GM21786 (cell line): ENCODE measurements around the gene AVPR2.
A peak's percentile ranks its signal among the peaks of the same experiment; 100 is the strongest.

Experiments
- ATAC-seq: cut with Tn5 transposase; IDR thresholded peaks from one replicate; pipeline ENCODE4 v1.9.1; 2021; ENCODE audit not compliant: unreplicated experiment

Gene AVPR2

GRCh38 chrX:153885208-153885787 lies 19.2 kb upstream of the AVPR2 start:
- ATAC-seq, result no peak

DNA sequence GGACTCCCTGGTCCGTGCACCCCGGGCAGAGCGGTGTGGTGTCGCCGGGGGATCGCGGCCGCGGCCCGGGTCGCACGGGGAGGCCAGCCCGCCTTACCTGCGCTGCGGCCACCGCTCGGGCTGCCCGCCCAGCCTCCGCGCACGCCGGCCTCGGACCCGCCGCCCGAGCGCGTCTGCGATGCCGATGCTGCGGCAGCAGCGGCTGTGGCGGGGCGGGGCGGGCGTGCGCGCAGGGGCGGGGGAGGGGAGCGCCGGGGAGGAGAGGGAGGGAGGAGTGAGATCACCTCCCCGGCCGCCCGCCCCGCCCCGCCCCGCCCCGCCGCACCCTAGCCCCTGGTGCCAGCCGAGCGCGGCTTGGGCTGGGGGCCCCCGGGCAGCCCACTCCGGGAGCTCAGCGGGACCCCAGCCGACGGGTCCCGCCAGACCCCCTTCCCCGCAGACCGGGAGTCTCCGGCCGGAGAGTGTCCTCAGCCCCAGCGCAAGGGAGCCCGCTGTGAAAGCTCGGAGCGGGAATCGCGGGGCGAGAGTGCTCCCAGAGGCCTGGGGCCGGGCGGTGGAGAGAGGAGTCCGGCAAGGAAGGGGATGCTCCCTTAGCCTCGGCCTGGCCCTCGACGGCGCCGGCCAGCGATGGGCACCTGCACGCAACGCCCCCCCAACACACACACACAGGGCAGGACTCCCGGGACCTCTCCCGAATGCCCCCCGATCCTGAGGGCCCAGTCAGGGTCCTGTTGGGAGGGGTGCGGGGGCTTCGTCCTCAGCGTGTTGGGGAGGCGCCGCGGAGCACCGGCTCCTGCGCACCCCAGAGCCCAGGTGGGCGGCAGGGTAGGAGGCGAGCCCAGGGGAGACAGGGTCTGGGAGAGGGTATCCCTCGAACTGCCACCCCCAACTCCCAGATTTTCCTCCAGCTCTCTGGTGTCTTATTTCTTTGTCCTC lies 18.2 kb upstream of the AVPR2 start, which contains the start of gene L1CAM:
TSS of gene L1CAM (minus strand) at position 206 of the 936 bp plus-strand sequence. CDS start 10,337 bp downstream, outside the sequence.
- ATAC-seq, result no peak

- no peak for ATAC-seq
Observed at GRCh38 chrX:153886915-153887314, 17.6 kb upstream of the AVPR2 start.

DNA sequence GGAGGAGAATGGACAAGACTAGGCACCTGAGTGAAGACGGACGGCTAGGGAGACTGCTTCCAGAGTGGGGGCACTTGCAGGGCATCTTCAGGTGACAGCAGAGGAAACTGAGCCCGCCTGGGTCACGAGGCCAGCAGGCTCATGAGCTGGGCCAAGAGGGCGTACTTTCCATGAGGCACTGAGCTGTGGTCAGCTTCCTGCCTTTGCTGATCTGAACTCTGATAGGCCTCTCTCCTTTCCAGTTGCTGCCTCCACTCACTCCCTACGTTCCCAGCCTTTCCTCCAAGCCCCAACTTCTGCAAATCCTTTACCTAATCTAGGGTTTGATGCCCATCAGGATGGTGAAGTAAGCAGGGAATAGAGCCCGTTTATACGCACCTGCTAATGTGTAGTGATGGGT lies 17.1 kb upstream of the AVPR2 start:
- no peak for ATAC-seq

DNA sequence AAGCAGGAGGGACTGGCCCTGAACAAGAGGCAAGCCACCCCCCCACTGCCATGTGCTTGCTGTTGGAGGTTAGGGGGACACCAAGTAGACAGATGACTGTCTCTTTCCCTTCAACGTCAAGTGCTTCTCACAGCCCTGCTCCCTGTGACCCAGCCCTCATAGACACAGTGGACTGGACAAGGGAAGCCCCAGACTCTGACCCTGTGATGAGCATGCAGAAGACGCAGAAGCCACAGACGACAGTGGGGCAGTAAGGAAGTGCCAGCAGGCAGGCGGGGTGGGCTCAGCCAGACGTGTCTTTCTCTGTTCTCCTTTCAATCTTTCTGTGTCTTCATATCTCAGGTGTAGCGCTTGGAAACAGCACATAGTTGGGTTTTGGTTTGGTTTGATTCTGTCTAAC lies 16.1 kb upstream of the AVPR2 start:
- no peak for ATAC-seq

GRCh38 chrX:153889123-153889522 lies 15.3 kb upstream of the AVPR2 start:
- no peak for ATAC-seq

DNA sequence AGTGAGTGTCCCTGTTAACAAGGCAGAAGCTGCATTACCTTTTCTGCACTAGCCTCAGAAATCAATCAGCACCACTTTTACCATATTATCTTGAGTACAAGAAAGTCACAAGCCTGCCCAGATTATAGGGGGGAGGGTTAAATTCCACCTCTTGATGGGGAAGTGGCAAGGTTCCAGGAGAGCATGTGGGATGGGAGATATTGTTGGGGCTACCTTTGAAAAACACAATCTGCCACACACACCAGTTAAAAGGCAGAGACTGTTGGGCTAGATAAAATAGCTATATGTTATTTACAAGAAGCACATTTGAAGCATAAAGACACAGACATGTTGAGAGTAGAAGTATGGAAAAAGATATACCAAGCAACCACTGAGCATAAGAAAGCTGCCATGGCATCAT lies 6.6 kb upstream of the AVPR2 start:
- ATAC-seq, result no peak

DNA sequence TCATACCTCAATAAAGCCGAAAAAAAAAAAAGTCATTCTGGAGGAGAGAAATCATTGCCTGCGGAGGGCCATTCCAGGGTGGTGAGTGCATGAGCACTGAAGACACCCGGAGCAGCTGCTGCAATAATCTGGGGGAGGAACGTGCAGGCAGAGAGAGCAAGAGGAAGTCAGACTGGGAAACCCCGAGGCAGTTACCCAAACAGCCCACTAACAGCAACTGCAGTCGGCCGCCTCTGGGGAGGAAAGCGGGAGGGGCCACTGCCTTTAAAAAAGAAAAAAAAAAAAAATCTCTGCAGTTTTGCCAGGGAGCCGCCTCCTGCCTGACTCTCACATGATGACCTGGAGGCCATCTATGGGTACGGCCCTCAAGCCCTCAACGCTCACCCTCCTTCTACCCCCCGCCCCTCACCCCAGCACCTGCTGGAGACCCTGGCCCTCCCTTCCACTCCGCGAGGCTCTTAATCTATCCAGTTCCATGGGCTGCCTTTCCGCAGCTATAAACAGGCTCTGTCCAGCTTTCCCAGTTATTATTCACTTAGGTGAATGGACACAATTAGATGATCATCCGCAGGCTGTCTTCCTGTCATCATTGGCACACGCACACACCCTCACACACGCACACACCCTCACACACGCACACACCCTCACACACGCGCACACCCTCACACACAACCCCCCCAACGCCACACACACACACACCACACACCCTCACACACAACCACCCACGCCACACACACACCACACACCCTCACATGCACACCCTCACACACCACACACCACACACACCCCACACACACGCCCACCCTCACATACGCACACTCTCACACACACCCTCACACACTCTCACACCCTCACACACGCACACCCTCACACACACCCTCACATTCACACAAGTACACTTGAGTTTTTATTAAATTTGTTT lies 3.4 kb upstream of the AVPR2 start:
- peak; percentile 82 for ATAC-seq

DNA sequence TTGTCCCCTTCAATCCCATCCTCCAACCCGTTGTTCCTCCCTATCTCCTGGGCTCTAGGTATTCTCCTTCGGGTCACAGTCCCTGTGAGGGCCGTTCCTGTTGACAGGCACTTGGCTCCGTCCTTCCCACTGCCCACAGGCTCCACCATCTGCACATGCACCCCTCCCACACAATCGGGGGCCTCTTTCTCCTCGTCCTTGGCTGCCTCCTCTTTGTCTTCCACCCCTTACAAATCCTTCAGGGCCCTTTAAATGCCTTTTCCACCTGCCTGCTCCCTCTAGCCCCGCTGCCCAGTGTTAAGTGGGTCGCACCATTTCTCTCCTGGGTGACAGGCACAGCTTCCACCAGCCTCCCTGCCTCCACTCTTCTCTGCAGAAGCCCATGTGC lies 2.7 kb upstream of the AVPR2 start:
- no peak for ATAC-seq

- ATAC-seq, result no peak
Observed at GRCh38 chrX:153902385-153902784, 2.1 kb upstream of the AVPR2 start.

GRCh38 chrX:153903238-153903980 lies 1.1 kb upstream of the AVPR2 start:
- no peak for ATAC-seq

DNA sequence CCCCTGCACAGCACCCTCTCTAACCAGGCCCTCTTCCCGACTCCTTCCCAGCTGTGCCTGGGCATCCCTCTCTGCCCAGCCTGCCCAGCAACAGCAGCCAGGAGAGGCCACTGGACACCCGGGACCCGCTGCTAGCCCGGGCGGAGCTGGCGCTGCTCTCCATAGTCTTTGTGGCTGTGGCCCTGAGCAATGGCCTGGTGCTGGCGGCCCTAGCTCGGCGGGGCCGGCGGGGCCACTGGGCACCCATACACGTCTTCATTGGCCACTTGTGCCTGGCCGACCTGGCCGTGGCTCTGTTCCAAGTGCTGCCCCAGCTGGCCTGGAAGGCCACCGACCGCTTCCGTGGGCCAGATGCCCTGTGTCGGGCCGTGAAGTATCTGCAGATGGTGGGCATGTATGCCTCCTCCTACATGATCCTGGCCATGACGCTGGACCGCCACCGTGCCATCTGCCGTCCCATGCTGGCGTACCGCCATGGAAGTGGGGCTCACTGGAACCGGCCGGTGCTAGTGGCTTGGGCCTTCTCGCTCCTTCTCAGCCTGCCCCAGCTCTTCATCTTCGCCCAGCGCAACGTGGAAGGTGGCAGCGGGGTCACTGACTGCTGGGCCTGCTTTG lies 1.1 kb downstream of the AVPR2 start:
- ATAC-seq, result no peak

DNA sequence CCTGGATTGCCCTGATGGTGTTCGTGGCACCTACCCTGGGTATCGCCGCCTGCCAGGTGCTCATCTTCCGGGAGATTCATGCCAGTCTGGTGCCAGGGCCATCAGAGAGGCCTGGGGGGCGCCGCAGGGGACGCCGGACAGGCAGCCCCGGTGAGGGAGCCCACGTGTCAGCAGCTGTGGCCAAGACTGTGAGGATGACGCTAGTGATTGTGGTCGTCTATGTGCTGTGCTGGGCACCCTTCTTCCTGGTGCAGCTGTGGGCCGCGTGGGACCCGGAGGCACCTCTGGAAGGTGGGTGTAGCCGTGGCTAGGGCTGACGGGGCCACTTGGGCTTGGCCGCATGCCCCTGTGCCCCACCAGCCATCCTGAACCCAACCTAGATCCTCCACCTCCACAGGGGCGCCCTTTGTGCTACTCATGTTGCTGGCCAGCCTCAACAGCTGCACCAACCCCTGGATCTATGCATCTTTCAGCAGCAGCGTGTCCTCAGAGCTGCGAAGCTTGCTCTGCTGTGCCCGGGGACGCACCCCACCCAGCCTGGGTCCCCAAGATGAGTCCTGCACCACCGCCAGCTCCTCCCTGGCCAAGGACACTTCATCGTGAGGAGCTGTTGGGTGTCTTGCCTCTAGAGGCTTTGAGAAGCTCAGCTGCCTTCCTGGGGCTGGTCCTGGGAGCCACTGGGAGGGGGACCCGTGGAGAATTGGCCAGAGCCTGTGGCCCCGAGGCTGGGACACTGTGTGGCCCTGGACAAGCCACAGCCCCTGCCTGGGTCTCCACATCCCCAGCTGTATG lies 1.8 kb downstream of the AVPR2 start:
- ATAC-seq, result no peak

DNA sequence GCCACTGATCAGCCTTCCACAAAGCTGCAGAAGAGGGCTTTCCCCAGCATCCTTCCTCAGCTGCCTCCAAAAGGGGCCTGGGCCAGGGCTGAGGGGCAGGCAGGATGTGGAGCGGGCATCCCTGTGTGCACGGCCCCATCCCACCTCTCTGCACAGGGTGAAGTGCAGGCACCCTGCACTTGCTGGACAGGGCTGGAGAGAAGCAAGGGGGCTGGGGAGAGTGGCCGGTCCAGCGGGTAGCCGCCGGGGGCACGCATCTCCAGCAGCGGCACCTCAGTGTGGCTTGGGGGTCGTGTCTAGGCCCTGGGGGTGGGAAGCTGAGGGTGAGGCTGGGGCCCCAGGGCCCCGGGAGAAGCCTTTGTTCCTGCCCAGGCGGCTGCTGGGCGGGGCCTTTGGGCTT lies 3.0 kb downstream of the AVPR2 start:
- no peak for ATAC-seq

- no peak for ATAC-seq
Observed at GRCh38 chrX:153908219-153908860, 3.9 kb downstream of the AVPR2 start.

- ATAC-seq, result no peak
Observed at GRCh38 chrX:153909024-153909979, 4.8 kb downstream of the AVPR2 start.

GRCh38 chrX:153909980-153910360 lies 5.5 kb downstream of the AVPR2 start:
- no peak for ATAC-seq

GRCh38 chrX:153910446-153910845 lies 6.0 kb downstream of the AVPR2 start:
- ATAC-seq, result no peak
